Loucy (cell line): ENCODE measurements around the gene PROSER1.

Source experiments
- H2AFZ ChIP-seq: fragments of 200-600 bp; sonication (generic); 2 replicates; pipeline ENCODE4 v1.6.0; 2016; ENCODE audit warnings: antibody characterized with exemption, mild to moderate bottlenecking, low read length, moderate library complexity
- H3F3A ChIP-seq: fragments of 200-600 bp; 2 replicates; pipeline ENCODE4 v1.6.0; 2016; ENCODE audit warnings: antibody characterized with exemption, low read depth, mild to moderate bottlenecking
- H3K27me3 ChIP-seq: fragments of 200-600 bp; sonication (generic); 2 replicates; pipeline ENCODE4 v1.6.1; 2014; ENCODE audit warnings: low read length, mild to moderate bottlenecking; ENCODE audit not compliant: insufficient read depth, poor library complexity, severe bottlenecking
- H3K36me3 ChIP-seq: fragments of 200-600 bp; sonication (generic); 2 replicates; pipeline ENCODE4 v1.6.1; 2016; ENCODE audit warnings: low read length; ENCODE audit not compliant: insufficient read depth
- H3K4me1 ChIP-seq: fragments of 200-600 bp; sonication (generic); 2 replicates; pipeline ENCODE4 v1.5.1; 2014; ENCODE audit warnings: low read length, mild to moderate bottlenecking; ENCODE audit not compliant: insufficient read depth, poor library complexity, severe bottlenecking
- H3K4me2 ChIP-seq: fragments of 200-600 bp; sonication (generic); 2 replicates; pipeline ENCODE4 v1.6.0; 2014; ENCODE audit warnings: antibody characterized with exemption, low read length, low read depth, mild to moderate bottlenecking; ENCODE audit not compliant: poor library complexity, severe bottlenecking
- H3K4me3 ChIP-seq: fragments of 200-600 bp; sonication (generic); 2 replicates; pipeline ENCODE4 v1.5.1; 2014; ENCODE audit warnings: low read length, mild to moderate bottlenecking, mixed read lengths; ENCODE audit not compliant: poor library complexity, severe bottlenecking
- H3K79me2 ChIP-seq: fragments of 200-600 bp; sonication (generic); 2 replicates; pipeline ENCODE4 v1.6.1; 2014; ENCODE audit warnings: low read length; ENCODE audit not compliant: insufficient read depth
- H3K9ac ChIP-seq: fragments of 200-600 bp; sonication (generic); 2 replicates; pipeline ENCODE4 v1.6.0; 2014; ENCODE audit warnings: mild to moderate bottlenecking, low read depth, low read length, moderate library complexity; ENCODE audit not compliant: poor library complexity, severe bottlenecking
- H3K9me2 ChIP-seq: fragments of 200-600 bp; sonication (generic); replicated peaks from 2 replicates; pipeline ENCODE4 v1.6.1; 2016; ENCODE audit warnings: low read depth, low read length, mixed read lengths
- H3K9me3 ChIP-seq: fragments of 200-600 bp; sonication (generic); 2 replicates; pipeline ENCODE4 v1.6.1; 2014; ENCODE audit warnings: mild to moderate bottlenecking, antibody characterized with exemption, low read length, low read depth; ENCODE audit not compliant: insufficient read depth
- H4K20me1 ChIP-seq: fragments of 200-600 bp; sonication (generic); 2 replicates; pipeline ENCODE4 v1.6.0; 2014; ENCODE audit warnings: antibody characterized with exemption, low read length, mild to moderate bottlenecking; ENCODE audit not compliant: insufficient read depth, poor library complexity, severe bottlenecking
- EZH2phosphoT487 ChIP-seq: fragments of 200-600 bp; IDR thresholded peaks from 2 replicates; pipeline ENCODE4 v1.6.1; 2018; ENCODE audit warnings: antibody characterized with exemption, mild to moderate bottlenecking, moderate library complexity, borderline replicate concordance
- TF ChIP-seq, protein P1 (sequence below): fragments of 200-600 bp; sonication (generic); conservative IDR thresholded peaks from 2 replicates; pipeline ENCODE4 v1.5.1; 2014; ENCODE audit warnings: mild to moderate bottlenecking, antibody characterized with exemption, low read length

Gene PROSER1

DNA sequence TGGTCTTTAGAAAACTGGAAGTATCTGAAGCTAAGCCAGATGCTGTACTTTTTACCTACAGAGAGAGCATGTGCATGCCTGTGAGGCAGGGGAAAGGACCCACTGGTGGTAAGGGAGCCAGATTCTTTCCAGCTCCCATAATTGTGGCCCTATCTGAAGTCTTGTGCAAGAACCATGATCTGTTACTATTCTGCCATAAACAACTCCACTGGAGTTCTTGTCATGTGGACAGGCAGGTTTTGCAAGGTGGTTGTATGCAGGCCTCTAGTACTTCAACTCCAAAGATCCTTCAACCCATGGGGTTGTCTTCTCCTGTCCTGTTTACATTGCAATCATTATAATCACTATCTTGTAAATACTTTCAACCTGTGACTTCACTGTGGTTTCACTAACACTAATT, 14.1 kb downstream of the PROSER1 start:
- no peaks in the 10 kb centered on the region for H3F3A ChIP-seq
- H3K4me3 ChIP-seq = no peak overlapping the region
- H3K9me2 ChIP-seq = no peaks in the 10 kb centered on the region
- H3K9ac ChIP-seq = no peak overlapping the region
- H4K20me1 ChIP-seq = peaks cover 4% of the 10 kb centered on the region
- TF ChIP-seq, protein P1, sequence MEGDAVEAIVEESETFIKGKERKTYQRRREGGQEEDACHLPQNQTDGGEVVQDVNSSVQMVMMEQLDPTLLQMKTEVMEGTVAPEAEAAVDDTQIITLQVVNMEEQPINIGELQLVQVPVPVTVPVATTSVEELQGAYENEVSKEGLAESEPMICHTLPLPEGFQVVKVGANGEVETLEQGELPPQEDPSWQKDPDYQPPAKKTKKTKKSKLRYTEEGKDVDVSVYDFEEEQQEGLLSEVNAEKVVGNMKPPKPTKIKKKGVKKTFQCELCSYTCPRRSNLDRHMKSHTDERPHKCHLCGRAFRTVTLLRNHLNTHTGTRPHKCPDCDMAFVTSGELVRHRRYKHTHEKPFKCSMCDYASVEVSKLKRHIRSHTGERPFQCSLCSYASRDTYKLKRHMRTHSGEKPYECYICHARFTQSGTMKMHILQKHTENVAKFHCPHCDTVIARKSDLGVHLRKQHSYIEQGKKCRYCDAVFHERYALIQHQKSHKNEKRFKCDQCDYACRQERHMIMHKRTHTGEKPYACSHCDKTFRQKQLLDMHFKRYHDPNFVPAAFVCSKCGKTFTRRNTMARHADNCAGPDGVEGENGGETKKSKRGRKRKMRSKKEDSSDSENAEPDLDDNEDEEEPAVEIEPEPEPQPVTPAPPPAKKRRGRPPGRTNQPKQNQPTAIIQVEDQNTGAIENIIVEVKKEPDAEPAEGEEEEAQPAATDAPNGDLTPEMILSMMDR = no peak
- no peak for TF ChIP-seq EZH2phosphoT487
- peaks cover 84% of the 10 kb centered on the region for H3K36me3 ChIP-seq
- H3K27me3 ChIP-seq = no peaks in the 10 kb centered on the region
- no peak overlapping the region for H2AFZ ChIP-seq
- H3K4me2 ChIP-seq = no peak overlapping the region
- peaks cover 4% of the 10 kb centered on the region; the same call in 1 of the 2 replicates for H3K79me2 ChIP-seq
- H3K9me3 ChIP-seq = no peaks in the 10 kb centered on the region
- H3K4me1 ChIP-seq = no peaks in the 10 kb centered on the region

DNA sequence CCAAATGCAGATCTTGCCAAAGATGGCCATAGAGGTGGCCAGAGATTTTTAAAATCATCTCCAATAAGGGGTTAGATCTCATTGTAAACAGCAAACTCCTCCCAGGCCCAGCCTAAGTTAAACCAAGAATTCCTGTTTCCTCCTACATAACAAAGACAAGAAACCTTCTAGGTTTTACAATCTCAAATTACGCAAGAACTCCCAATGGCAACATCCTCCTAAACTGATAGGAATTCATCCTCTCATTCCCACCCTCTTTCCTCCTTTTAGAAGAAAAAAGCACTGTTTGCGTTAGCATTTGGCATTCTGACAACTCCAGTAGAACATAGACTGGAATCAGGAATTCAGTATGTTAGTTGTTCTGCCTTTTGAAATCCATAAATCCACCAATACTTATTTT, 14.6 kb downstream of the PROSER1 start:
- Histone ChIP-seq H3K36me3 (peaks cover 81% of the 10 kb centered on the region), H3K9ac (no peak overlapping the region), H3K4me1 (no peaks in the 10 kb centered on the region), H3K4me2 (no peak overlapping the region), H3K4me3 (no peak overlapping the region), H3K9me3 (no peaks in the 10 kb centered on the region), H2AFZ (no peak overlapping the region), H4K20me1 (peaks cover 9% of the 10 kb centered on the region), H3K27me3 (no peaks in the 10 kb centered on the region), H3K9me2 (no peaks in the 10 kb centered on the region), H3F3A (no peaks in the 10 kb centered on the region), H3K79me2 (peaks cover 4% of the 10 kb centered on the region; the same call in 1 of the 2 replicates)
- TF ChIP-seq EZH2phosphoT487 = no peak
- TF ChIP-seq, protein P1 = no peak

DNA sequence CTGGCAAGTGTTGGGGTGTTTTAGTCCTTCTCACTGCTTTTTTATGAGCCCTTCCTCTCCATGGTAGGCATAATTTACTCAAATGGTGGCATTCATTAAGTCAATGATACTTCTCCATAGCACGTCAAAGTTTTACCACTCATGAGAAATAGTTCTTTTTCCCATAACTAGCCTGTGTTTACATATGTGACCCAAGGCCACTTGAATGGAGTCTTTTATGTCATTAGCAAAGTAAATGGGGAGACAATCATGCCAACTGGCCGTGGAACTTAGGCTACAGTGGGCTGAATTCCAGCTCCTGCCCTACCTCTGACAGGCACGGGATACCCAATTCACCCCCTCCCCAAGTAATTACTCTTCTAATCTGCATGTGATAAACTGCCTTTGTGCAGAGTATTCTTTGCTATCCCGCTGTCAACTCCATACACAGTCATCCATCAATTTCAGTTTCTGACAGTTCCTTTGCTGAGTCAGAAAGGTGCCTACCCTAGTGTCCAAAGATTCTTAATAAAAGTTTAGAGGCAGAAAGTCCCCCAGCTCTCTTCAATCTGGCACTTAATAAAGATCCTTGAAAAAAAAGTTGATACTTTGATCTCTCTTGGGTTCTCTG, 16.9 kb downstream of the PROSER1 start:
- H3K4me2 ChIP-seq = no peak overlapping the region
- no peak overlapping the region for H2AFZ ChIP-seq
- H3K4me1 ChIP-seq = no peaks in the 10 kb centered on the region
- TF ChIP-seq, protein P1 = no peak
- no peak overlapping the region for H3K4me3 ChIP-seq
- H3F3A ChIP-seq = no peaks in the 10 kb centered on the region
- H4K20me1 ChIP-seq = peaks cover 9% of the 10 kb centered on the region
- H3K27me3 ChIP-seq = no peaks in the 10 kb centered on the region
- H3K36me3 ChIP-seq = peaks cover 79% of the 10 kb centered on the region
- H3K79me2 ChIP-seq = no peaks in the 10 kb centered on the region
- H3K9me3 ChIP-seq = no peaks in the 10 kb centered on the region
- H3K9me2 ChIP-seq = no peaks in the 10 kb centered on the region
- no peak overlapping the region for H3K9ac ChIP-seq
